Left forelimb (tissue), 1 donor: Measurements from ENCODE around the gene NTRK2.

Experiments
- DNase-seq: peaks from one replicate; pipeline ENCODE4 v3.0.0-alpha.2; 2018; ENCODE audit warnings: low spot score

NTRK2 gene

DNA sequence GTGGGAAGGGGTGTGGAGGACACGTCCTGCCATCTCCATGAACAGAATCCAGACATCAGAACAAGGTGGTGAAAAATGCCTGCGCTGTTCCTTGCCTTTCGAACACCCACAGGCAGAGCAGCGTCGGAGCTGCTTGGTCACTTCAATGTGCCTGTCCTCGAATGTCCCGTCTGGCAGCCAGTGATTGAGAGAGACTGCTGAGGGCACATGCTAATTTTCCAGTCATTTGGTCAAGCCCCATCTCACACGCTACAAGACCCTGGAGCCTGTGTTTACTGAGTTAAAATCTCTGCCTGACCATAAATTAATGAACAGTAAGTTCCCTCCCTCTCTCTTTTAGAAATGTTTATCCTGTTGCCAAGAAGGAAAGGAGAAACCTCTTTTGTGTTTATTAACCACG lies 149.3 kb downstream of the NTRK2 start:
- peak; percentile 40 for DNase-seq

DNA sequence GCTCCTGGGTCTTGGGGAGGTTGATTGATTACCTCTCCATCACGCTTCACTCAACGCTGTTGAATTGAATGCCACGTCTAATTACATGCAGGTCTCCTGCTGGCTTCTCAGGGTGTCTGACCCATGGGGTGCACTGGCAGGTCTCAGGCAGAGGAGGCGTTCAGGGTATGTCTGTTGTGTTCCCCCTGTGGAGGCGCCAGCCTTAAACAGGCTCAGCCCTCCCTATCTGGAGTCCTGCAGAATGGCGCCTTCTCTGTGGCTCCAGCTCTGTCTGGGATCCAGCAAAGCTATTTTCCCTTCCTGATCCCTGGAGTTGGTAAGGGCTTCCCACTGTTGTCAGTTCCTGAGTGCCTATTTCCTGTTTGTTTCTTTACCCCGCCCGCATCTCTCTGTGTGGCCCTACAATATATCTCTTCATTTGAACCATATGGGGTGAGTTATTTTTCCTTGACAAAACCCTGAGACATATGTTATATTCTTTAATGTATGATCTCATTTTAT lies 150.0 kb downstream of the NTRK2 start:
- peak; percentile 37 for DNase-seq

DNA sequence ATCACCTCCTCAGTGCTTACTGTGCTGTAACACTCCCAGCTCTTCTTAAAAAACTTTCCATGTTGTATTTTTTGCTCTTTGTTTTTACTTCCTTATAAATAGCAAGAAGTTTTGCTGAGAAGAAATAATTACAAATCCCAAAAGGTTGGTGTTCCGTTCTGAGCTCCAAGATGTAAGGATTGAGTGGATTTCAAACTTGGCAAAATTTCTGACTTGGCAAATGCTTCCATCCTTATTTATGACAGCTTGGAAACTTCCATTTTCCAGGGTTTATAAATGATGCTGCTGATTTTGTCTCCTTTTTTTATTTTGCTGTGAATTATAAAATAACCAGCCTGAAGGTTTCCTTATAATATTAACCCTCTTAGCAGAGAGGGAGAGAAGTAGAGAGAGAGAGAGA lies 151.9 kb downstream of the NTRK2 start:
- DNase-seq, result no peak

DNA sequence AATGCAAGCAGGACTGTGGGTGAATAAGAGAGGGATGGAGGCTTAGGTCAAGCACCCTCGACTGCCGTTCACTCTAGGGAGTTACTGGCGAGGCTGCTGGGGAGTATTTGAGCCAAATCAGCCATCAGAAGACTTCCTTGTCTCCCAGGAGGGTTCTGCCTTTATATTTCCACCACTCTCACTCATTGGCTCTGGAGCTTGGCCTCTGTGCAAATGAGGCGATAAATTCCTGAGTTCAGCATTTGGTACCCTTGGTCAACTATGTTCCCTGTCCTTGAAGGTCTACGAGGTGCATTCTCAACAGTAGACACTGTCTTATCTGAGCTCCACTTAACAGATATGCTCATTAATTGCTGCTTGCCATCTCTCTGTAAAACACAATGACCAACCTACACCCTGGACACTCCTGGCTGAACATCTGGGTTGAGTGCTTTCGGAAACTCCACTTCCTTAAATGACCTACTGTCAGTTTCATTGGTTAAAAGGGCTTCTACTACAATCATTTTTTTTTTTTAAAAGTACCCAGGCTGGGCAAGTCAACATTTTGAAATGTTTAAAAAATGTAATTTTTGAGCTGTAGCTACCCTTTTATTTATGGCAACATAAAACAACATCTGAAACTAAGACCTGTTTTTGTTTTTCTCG lies 153.2 kb downstream of the NTRK2 start:
- peak; percentile 38 for DNase-seq

DNA sequence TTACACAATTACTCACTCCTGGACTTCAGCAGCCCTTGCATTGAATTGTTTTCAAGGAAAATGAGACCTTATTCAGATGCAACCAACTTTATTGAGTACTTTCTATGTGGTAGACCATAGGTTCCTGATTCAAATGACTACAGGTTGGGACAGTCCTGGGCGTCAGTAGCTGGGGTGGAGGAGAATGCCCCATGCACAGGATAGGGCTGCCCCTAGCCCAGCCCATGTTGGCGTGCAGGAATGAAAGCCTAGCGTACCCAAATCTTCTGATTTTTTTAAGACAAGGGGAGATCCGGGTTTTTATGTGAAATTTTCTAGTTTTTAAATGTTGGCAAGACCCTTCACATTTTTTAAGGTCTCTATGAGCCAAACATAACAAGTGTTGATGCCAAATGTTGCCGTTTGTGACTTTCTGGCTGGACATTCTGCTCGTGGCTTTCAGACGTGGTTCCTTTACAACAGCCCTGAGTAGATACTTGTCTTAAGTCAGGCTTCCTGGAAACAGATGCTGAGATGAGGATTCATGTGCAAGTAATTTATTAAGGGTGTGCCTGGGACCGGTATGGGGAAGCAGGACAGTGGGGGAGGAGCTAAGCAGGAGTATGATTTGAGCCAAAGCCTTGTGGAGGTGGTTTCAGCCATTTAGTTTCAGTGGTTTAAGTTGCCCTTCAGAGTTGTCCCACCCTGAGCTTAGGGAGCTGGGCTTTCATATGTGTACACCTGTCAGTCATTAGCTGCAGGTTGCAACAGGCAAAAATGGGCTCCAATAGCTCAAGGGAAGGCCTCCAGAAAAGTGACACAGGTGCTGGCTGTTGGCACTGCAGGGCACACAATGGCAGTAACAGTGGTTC lies 154.1 kb downstream of the NTRK2 start:
- no peak for DNase-seq

DNA sequence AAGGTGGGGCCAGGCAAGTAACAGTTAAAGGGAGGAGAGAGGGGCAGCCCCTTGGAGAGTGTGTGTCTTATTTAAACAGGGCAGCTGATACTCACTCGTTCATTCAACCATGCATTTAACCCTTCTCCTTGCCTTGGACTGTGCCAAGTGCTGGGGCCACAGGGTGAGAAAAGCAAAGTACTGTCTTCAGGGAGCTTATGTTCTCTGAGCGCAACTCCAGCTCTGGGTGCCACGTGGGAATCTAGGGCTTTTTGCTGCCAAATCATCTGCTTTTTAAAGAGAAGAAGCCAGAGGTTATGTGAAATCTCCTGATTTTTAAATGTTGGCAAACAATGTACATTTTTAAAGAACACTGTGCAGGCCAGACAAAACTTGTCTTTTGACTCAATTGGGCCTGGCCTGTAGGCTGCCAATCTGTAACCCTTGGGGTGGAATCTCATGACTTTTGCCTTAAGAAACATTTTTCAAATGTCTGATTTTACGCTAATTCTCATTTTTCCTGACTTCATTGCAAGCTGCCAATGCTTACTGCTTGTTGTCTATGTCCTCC lies 157.8 kb downstream of the NTRK2 start:
- no peak for DNase-seq

DNA sequence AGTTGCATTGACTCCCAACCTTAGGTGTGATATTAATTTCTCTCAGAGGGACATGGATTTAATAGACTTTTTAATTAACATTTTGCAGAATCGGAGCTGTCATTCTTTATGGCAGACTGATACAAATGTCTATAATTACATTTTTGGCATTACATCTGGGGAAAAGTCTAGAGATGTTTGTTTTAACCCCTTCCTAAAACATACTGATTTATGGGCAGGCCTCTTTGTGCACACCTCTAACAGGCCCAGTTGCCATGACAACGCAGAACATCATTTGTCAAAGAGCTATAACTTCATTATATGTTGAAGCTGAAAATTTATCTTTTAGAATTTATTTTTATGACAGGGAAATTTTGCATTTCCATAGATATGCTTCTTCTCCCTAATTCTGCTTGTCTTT lies 158.5 kb downstream of the NTRK2 start:
- DNase-seq, result no peak

DNA sequence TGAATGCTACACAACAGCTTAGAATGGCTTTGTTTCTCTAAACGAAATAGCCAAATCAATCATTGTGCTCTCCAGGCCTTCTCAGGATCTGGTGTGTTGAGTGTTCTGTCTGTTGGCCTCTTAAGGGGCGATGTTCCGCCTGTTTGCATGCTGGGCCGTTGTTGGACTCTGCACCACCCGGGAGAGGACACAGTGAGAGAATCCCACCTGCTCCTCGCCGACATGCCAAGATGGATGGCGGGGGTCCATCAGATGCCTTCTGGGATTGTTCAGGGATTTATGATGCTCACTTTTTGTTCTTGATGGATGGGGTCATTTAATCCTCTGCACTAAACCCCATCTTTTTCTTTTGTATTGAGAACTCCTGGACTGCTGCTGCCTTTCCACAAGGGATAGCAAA lies 159.9 kb downstream of the NTRK2 start:
- no peak for DNase-seq

DNA sequence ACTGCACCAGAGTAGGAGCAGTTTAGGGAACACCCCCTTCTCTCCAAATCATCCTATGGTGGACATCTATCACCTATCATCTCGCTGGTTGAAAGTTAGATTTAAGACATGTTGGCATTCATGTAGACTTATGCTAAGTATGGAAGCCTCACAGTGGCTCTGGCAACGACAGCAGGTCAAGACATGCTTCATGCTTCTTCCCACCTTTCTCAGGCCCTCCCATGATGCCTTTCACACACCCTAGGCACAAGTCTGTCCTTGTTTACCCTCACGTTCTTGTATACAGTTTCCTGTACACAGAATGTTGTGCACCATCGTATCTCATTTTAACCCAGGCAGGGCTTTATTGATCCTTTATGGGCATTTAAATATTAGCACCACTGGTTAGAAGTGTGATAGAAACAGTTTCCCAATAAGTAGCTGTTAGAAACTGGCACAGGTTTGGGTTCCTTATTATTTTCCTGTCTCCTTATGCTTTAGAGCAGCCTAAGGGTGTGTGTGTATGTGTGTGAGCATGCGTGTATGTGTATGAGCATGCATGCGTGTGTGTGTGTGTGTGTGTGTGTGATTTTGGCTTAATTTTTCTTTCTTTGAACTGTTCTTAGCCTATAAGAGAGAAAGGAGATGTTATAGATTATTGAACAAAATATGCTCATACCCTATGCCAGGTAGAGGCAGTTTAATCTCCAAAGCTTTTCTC lies 160.6 kb downstream of the NTRK2 start:
- no peak for DNase-seq

DNA sequence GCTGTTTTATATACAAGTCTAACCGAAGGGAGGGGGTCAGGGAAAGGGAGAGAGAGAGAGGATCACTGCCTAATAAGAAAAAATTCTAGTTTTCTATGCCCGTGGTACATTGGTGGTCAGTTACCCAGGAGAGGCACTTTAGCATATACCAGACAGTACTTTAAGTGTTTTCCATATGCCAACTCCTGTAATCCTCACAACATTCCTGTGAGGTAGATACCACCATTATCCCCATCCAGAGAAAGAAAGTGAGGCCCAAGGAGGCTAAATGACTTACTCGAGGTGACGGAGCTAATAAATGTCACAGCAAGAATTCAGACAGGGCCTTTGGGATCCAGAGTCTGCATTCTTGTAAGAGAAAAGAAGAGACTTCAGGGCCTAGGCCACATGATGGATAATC lies 161.8 kb downstream of the NTRK2 start:
- DNase-seq, result no peak

DNA sequence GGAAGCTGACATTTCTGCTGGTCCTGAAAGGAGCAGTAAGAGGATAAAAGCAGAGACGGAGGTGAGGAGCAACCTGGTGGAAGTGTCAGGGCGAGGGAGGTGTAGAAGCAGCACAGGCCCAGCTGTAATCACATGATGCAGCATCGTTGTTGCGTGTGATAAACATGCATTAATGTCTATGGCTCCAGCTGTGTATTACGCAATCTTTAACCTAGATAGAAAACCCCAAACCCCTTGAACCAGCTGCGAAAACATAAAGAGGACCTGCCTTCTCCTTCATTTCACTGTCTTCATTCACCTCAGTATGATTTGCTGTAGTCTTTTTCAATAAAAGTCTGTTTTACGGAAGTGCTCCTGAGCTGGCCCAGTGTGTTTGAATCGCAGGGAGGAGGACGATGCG lies 162.9 kb downstream of the NTRK2 start:
- DNase-seq, result no peak

DNA sequence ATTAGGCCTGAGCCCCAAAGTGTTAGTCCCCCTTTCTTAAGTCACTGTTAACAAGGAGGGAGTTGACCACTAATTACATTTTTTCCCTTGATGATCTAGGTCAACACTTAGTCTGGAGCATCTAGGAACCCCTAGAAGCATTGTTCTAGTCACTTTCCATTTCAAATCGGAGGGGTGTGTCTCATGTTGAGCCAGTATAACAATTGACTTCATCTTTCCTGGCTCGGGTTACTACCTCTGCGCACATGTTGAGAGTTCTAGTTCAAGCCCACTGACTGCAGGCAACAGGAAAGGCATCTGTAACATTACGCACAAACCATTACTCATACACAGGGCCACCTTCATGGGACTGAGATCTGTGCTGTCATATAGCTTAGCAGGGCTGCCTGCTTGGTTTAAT lies 164.9 kb downstream of the NTRK2 start:
- no peak for DNase-seq

DNA sequence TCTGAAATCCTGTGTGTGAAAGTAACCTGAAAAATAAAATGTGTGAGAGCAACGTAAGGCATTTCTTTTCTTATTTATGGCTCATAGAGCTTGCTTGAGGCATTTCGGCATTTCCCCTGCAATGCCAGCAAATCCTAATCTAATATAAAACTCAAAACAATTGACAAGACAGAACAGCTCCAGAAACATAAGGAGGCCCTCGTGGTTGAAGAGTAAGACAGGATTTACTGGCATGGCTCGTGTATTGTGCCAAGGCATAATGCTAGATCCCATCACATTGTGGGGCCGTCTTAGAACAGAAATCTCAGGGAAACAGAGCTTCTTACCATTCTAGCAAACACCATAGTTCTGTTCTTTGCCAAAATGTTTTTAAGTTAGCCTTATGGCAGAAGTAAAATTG lies 166.2 kb downstream of the NTRK2 start:
- DNase-seq, result no peak

DNA sequence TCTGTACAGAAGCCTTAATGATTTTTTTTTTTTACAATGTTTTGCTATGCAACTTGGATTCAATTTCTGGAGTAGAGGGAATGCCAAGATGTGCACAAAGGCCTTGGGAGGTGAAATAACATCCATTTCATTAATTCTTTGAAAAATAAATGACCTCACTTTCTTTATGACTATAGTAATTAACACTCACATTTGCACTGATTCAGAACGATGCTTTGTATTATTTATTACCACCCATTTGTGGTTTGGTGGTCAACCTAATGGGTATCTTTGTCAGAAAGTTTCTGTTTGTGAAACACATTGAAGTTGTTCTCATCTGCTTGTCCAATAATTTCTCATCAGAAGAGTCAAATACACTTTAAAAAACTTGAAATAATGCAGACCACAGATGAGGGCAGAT lies 169.3 kb downstream of the NTRK2 start:
- DNase-seq, result no peak

DNA sequence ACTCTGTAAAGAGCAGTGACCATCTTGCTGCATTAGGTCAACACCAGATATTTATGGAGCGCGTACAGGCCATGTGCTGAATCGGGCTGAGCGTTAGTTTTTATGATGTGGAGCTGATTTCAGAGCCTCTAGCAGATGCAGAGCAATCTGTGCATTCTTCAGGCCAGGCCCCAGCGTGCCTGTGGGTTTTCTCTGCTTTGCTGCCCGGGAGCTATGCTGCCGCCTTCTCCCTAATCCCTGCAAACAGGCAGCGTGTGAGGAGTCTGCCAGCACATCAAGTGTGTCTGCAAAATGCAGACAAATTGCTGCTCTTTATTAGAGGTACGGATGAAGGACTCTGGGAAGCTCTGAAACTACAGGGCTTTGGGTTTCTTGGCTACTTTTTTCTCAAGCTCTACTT lies 170.0 kb downstream of the NTRK2 start:
- no peak for DNase-seq

DNA sequence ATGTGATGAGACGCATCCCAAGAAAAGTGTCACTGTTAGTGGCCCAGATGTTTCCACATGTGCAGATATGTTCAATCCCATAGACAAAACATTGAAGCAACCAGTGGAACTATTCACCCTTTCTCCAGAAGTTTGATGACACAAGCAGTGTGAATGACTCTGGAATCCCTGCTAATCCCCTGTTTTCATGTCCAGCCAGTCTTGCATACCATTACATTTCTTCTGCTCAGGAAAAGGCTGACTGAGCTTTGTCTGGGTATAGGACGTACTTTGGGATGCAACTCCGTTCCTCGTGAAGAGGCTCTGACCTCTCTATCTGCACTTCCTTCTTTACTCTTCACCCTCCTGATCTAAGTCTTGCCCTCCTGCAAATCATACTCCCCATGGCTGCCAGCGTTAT lies 172.4 kb downstream of the NTRK2 start:
- DNase-seq, result no peak

DNA sequence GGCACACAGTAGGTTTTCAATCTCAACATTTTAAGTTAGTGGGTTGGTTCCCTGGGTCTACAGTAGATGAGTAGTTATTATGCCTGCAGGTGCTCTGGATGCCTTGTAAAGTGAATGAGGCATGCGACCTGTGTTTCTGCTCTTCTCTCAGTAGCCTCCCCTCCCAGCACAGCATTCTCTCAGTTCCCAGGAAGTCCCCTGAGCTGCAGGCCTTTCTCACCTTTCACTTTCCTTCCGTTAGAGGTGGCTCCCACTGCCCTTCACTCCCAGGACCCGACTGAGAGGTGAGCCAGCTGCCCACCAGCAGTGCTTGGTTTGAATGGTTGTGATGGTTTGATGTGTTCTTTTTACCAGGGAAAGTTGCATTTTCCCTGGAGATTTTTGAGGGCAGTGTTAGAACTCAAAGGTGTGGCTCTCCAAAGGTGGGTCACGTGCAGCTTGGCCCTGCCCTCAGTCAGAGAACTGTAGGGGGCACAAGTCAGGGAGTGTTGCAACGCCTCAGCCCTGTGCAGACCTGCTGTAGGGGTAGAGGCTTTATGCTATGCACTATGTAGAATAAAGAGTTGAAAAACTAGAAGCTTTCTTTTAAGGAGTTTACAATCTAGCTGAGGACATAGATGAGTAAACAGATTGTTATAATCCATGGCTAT lies 173.8 kb downstream of the NTRK2 start:
- DNase-seq, result no peak

DNA sequence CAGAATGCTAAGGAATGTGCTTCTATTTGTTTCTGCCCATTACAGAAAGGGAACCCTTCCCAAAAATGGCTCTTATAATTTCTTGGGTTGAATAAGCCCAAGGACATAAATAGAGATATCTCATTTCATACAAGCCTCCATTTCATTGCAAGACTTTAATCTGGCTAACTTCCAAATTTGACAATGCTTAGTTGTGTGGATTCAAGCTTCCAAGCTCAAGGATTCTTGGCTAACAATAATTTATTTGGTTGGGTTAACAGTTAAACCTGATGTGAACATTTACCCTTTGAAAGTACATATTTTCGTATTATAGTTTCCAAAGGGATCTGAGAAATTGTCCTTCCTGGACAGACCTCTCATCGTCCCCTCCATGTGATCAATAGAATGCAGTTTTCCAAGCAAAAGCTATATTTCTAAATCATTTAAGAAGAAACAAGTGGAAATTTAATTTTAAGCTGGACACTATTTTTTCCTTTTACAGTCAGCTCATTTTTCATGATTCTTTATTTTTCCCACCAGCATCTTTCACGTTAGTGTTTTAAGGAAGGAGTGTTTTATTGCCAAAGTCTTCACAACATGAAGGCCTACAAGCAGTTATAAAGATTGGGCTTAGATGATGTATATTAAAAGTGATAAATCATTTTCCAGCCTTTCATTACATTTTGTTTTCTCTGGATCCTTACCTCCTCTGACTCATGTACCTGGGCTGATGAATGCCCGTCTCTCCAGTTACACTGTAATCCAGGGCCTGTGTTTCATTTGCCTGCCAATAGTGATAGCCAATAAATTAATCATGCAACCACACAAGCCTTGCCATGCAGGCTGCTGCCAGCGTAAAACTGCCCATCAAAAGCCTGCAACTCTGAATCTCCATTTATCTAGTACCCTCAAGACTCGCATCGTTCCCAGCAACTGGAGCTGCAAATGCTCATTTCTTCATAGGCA lies 176.7 kb downstream of the NTRK2 start:
- DNase-seq, result no peak

DNA sequence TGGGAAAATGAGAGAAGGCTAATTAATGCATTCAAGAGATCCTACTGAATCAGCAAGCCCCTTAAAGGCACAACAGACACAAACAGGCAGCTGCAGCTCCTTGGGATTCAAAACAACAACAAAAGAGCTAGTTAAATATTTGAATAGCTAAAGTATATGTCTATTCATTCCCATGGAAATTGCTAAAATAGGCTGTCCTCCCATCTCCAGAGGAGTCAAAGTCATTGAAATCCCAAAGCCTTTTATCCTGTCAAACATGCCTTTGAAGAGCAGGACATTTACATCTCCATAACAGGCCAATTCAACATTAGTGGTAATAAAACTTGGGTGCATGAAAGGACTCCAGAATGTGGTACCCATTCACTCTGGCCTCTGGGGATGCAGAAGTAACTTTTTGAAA lies 177.4 kb downstream of the NTRK2 start:
- DNase-seq, result no peak

DNA sequence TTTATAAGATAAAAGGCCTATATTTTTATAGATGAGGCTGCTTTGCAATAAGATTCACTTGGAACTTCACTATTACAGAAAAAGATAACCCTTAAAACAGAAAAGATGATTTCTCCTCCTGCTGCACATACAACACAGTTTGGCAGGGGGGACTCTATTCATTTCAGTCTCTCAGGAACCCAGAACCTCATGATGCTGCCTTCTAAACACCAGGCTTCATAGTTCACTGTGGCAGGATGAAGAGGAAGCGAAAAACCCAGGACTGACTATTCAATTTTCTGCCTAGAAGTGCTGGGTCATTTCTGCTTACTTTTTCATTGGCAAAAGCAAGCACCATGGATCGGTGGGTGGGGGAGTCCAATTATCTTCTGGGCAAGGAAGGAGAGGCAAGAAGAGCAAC lies 179.5 kb downstream of the NTRK2 start:
- DNase-seq, result no peak

DNA sequence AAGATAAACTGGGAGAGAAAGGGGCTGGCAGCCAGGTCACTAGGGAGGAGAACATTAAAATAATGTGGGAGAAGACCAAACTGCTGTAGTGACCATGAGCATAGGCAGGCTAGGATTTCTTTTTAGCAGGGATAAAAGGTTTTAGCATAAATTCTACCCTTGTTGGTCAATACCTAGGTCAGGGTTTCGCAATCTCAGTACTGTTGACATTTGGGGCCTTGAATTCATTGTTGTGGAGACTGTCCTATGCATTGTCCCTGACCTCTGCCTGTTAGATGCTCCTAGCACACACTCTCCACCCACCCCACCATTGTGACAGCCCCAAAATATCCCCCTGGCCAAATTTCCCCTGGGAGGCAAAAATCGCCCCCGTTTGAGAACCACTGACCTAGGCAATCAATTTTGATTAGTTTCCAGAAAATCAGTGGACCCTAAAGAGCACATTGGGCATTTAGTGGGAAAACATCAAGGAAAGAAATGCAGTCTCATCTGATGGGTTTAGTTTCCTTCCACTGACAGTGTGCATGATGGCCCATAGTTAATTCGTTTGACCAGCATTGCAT lies 181.4 kb downstream of the NTRK2 start:
- DNase-seq, result no peak
